Mammary epithelial cell (primary cell): Measurements from ENCODE around the gene KEAP1.

Experiments used
- EZH2 ChIP-seq: IDR thresholded peaks from 2 replicates; pipeline ENCODE4 v1.6.1; 2012; ENCODE audit warnings: low read length, inconsistent platforms, borderline replicate concordance
- TF ChIP-seq, protein P1 (sequence below), 2 donors: IDR thresholded peaks in 1 of 2; conservative IDR thresholded peaks in 1 of 2; 2 replicates each; pipeline ENCODE4 v1.5.1; 2011 to 2012; ENCODE audit warnings: inconsistent platforms in 2 of 2, low read length in 2 of 2, mild to moderate bottlenecking in 2 of 2, control low read depth in 1 of 2, low read depth in 1 of 2; ENCODE audit not compliant: insufficient read depth in 1 of 2; ENCODE audit errors: extremely low read depth in 1 of 2

- TF ChIP-seq, protein P1, sequence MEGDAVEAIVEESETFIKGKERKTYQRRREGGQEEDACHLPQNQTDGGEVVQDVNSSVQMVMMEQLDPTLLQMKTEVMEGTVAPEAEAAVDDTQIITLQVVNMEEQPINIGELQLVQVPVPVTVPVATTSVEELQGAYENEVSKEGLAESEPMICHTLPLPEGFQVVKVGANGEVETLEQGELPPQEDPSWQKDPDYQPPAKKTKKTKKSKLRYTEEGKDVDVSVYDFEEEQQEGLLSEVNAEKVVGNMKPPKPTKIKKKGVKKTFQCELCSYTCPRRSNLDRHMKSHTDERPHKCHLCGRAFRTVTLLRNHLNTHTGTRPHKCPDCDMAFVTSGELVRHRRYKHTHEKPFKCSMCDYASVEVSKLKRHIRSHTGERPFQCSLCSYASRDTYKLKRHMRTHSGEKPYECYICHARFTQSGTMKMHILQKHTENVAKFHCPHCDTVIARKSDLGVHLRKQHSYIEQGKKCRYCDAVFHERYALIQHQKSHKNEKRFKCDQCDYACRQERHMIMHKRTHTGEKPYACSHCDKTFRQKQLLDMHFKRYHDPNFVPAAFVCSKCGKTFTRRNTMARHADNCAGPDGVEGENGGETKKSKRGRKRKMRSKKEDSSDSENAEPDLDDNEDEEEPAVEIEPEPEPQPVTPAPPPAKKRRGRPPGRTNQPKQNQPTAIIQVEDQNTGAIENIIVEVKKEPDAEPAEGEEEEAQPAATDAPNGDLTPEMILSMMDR (conservative IDR thresholded peaks at IDR 0.05 in 1 of 2, IDR thresholded peaks at IDR 0.05 in 1 of 2; ENCODE audit: extremely low read depth in 1 of 2, insufficient read depth in 1 of 2, low read depth in 1 of 2, low read length in 2 of 2): no peak
- TF ChIP-seq EZH2: no peak
Observed at GRCh38 chr19:10519421-10519820, 16.3 kb upstream of the KEAP1 start.
